GM20431 (cell line): ENCODE data around the gene TENM3.

ENCODE experiments used
- in situ Hi-C: fragments of 300-500 bp; cut with MseI, MboI; formaldehyde crosslinking; loops from one replicate; pipeline ENCODE4 v1.15.0; 2020; ENCODE audit warnings: low sequenced_read_pairs; ENCODE audit not compliant: unreplicated experiment

TENM3 gene

GRCh38 chr4:182489607-182490006 is 246.4 kb downstream of the TENM3 start:
- in situ Hi-C loops, result loop anchor here (25.0 kb wide), 1 partner anchor 323 kb away; no protein-coding TSS in a partner anchor

- in situ Hi-C loops, result loop anchor here (25.0 kb wide), 1 partner anchor 321 kb away; no protein-coding TSS in a partner anchor
Observed at GRCh38 chr4:182491719-182492118, 248.5 kb downstream of the TENM3 start.

GRCh38 chr4:182492423-182492822 is 249.2 kb downstream of the TENM3 start:
- in situ Hi-C loops, result loop anchor here (25.0 kb wide), 1 partner anchor 320 kb away; no protein-coding TSS in a partner anchor

GRCh38 chr4:182493377-182493776 is 250.2 kb downstream of the TENM3 start:
- in situ Hi-C loops, result loop anchor here (25.0 kb wide), 1 partner anchor 319 kb away; no protein-coding TSS in a partner anchor

GRCh38 chr4:182494103-182494502 is 250.9 kb downstream of the TENM3 start:
- in situ Hi-C loops, result loop anchor here (25.0 kb wide), 1 partner anchor 318 kb away; no protein-coding TSS in a partner anchor

GRCh38 chr4:182495031-182495430 is 251.8 kb downstream of the TENM3 start:
- in situ Hi-C loops, result loop anchor here (25.0 kb wide), 1 partner anchor 317 kb away; no protein-coding TSS in a partner anchor

GRCh38 chr4:182495645-182496385 is 252.6 kb downstream of the TENM3 start:
- in situ Hi-C loops, result loop anchor here (25.0 kb wide), 1 partner anchor 316 kb away; no protein-coding TSS in a partner anchor

GRCh38 chr4:182496408-182496807 is 253.2 kb downstream of the TENM3 start:
- in situ Hi-C loops, result loop anchor here (25.0 kb wide), 1 partner anchor 316 kb away; no protein-coding TSS in a partner anchor

GRCh38 chr4:182502064-182502463 is 258.9 kb downstream of the TENM3 start:
- in situ Hi-C loops, result no loop called here

GRCh38 chr4:182504463-182504862 is 261.3 kb downstream of the TENM3 start:
- in situ Hi-C loops, result no loop called here

GRCh38 chr4:182507805-182508204 is 264.6 kb downstream of the TENM3 start:
- in situ Hi-C loops, result no loop called here

- in situ Hi-C loops, result no loop called here
Observed at GRCh38 chr4:182510836-182511235, 267.6 kb downstream of the TENM3 start.

GRCh38 chr4:182513587-182514291 is 270.5 kb downstream of the TENM3 start:
- in situ Hi-C loops, result no loop called here

GRCh38 chr4:182518421-182518820 is 275.2 kb downstream of the TENM3 start:
- in situ Hi-C loops, result no loop called here

GRCh38 chr4:182519528-182519927 is 276.3 kb downstream of the TENM3 start:
- in situ Hi-C loops, result no loop called here

- in situ Hi-C loops, result no loop called here
Observed at GRCh38 chr4:182521011-182521410, 277.8 kb downstream of the TENM3 start.

- in situ Hi-C loops, result no loop called here
Observed at GRCh38 chr4:182528819-182529218, 285.6 kb downstream of the TENM3 start.

GRCh38 chr4:182530451-182530850 is 287.2 kb downstream of the TENM3 start:
- in situ Hi-C loops, result no loop called here

GRCh38 chr4:182531555-182532162 is 288.5 kb downstream of the TENM3 start:
- in situ Hi-C loops, result no loop called here

GRCh38 chr4:182532441-182532840 is 289.2 kb downstream of the TENM3 start:
- in situ Hi-C loops, result no loop called here

GRCh38 chr4:182533964-182534363 is 290.8 kb downstream of the TENM3 start:
- in situ Hi-C loops, result no loop called here
